ENCODE results near the gene KRT33B. TPM values are rescaled to one million over a fixed set of nuclear protein-coding genes. Genes with fewer than 3 reads are reported as not detected.

Gene KRT33B
- total and polyA plus RNA-seq, 7 donors = not detected

- no peak for TF ChIP-seq EP300 (IDR thresholded peaks at IDR 0.05)
- no peak for TF ChIP-seq POLR2AphosphoS5 (IDR thresholded peaks at IDR 0.05)
- TF ChIP-seq POLR2A (IDR thresholded peaks at IDR 0.05) = no peak
- TF ChIP-seq CTCF (IDR thresholded peaks at IDR 0.05) = no peak
- intact Hi-C loops (cut with DNase I) = no loop called here
- peak overlapping the region in 1 of 4 donors; percentile 20 for H3K27ac ChIP-seq
- no peak for DNase-seq
- WGBS, 2 donors = 56 to 67% methylated on average over 7 of the region's 7 CpGs
- no peak overlapping the region for H3K4me3 ChIP-seq
- H3K4me1 ChIP-seq = no peaks in the 10 kb centered on the region
- no peaks in the 10 kb centered on the region for H3K27me3 ChIP-seq
- H3K9me3 ChIP-seq = no peaks in the 10 kb centered on the region
- no peaks in the 10 kb centered on the region for H3K36me3 ChIP-seq
These were observed 34.5 kb upstream of the KRT33B start for GRCh38 chr17:41404024-41404671.

GRCh38 chr17:41403404-41404023 is 33.9 kb upstream of the KRT33B start:
- H3K27me3 ChIP-seq = peaks cover 0 to 2% (median 0%) of the 10 kb centered on the region in 3 donors
- intact Hi-C loops (cut with DNase I) = no loop called here

GRCh38 chr17:41402161-41402560 is 32.5 kb upstream of the KRT33B start:
- intact Hi-C loops (cut with DNase I) = no loop called here
- Histone ChIP-seq H3K4me3 (no peak overlapping the region), H3K4me1 (no peaks in the 10 kb centered on the region), H3K9me3 (no peaks in the 10 kb centered on the region), H3K27me3 (peaks cover 0 to 4% (median 0%) of the 10 kb centered on the region in 3 donors), H3K36me3 (no peaks in the 10 kb centered on the region), H3K27ac (peak overlapping the region in 1 of 4 donors; percentile 20)
- WGBS, 2 donors = 91 to 94% methylated on average over 5 of the region's 5 CpGs
- no peak for TF ChIP-seq CTCF (IDR thresholded peaks at IDR 0.05)
- TF ChIP-seq POLR2A (IDR thresholded peaks at IDR 0.05) = no peak
- TF ChIP-seq EP300 (IDR thresholded peaks at IDR 0.05) = no peak
- no peak for TF ChIP-seq POLR2AphosphoS5 (IDR thresholded peaks at IDR 0.05)
- DNase-seq = no peak

More at GRCh38 chr17:41403404-41404023, 33.9 kb upstream of the KRT33B start:
- no peaks in the 10 kb centered on the region for H3K9me3 ChIP-seq
- DNase-seq = no peak
- H3K4me3 ChIP-seq = no peak overlapping the region
- peak overlapping the region in 1 of 4 donors; percentile 20 for H3K27ac ChIP-seq
- TF ChIP-seq CTCF (IDR thresholded peaks at IDR 0.05) (no peak), POLR2A (IDR thresholded peaks at IDR 0.05) (no peak), EP300 (IDR thresholded peaks at IDR 0.05) (no peak), POLR2AphosphoS5 (IDR thresholded peaks at IDR 0.05) (no peak)
- 66 to 73% methylated on average over 4 of the region's 4 CpGs for WGBS, 2 donors
- H3K36me3 ChIP-seq = no peaks in the 10 kb centered on the region
- no peaks in the 10 kb centered on the region for H3K4me1 ChIP-seq

GRCh38 chr17:41396996-41397660 is 27.5 kb upstream of the KRT33B start, which contains the start of gene KRT31:
Gene KRT31 (minus strand): TSS chr17:41397608. CDS start chr17:41397539, 69 bp downstream.
- H3K27ac ChIP-seq = no peak within 1 kb of the TSS
- H3K4me1 ChIP-seq = no peaks in the 10 kb centered on the region
- H3K4me3 ChIP-seq = no peak within 1 kb of the TSS
- no peak for DNase-seq
- WGBS, 2 donors = 87 to 89% methylated on average over 16 of the region's 16 CpGs
- H3K27me3 ChIP-seq = peaks cover 0 to 4% (median 0%) of the 10 kb centered on the region in 3 donors
- no peaks in the 10 kb centered on the region for H3K36me3 ChIP-seq
- intact Hi-C loops (cut with DNase I) = no loop called here
- no peaks in the 10 kb centered on the region for H3K9me3 ChIP-seq
- TF ChIP-seq CTCF (IDR thresholded peaks at IDR 0.05) = no peak
- TF ChIP-seq POLR2A (IDR thresholded peaks at IDR 0.05) = no peak
- no peak for TF ChIP-seq EP300 (IDR thresholded peaks at IDR 0.05)
- TF ChIP-seq POLR2AphosphoS5 (IDR thresholded peaks at IDR 0.05) = no peak

All from sigmoid colon (tissue), 7 donors.